Urinary bladder (tissue), 4 donors: ENCODE measurements around the gene SUPT5H. TPM values are rescaled to one million over a fixed set of nuclear protein-coding genes. Genes with fewer than 3 reads are reported as not detected.

Experiments used
- DNase-seq: peaks from one replicate; pipeline ENCODE4 v3.0.0-alpha.2; 2015; ENCODE audit errors: extremely low spot score
- H3K27ac ChIP-seq: one replicate; pipeline ENCODE4 v1.5.1; 2013; ENCODE audit warnings: low read depth, mild to moderate bottlenecking, moderate library complexity
- H3K36me3 ChIP-seq: one replicate; pipeline ENCODE4 v1.6.1; 2013; ENCODE audit warnings: mild to moderate bottlenecking, moderate library complexity; ENCODE audit not compliant: insufficient read depth
- H3K4me1 ChIP-seq: one replicate; pipeline ENCODE4 v1.6.1; 2013; ENCODE audit warnings: mild to moderate bottlenecking, moderate library complexity; ENCODE audit not compliant: insufficient read depth
- H3K4me3 ChIP-seq: one replicate; pipeline ENCODE4 v1.5.1; 2013; ENCODE audit warnings: low read depth, low read length
- WGBS: extraction: QIAGEN DNeasy Blood & Tissue Kit; methylation state at CpG from one replicate; pipeline ENCODE4 v1.1.7; 2013; 5-methylcytosine and 5-hydroxymethylcytosine counted together
- polyA plus RNA-seq: library from polyadenylated mRNA; stranded (reverse); fragments of 200-250 nt; gene quantifications from one replicate; pipeline ENCODE4 v1.2.3, GENCODE V29; 2013
- total RNA-seq: library from RNA; depleted of rRNA; stranded (reverse); fragments of >200 nt; gene quantifications from one replicate; pipeline ENCODE4 v1.2.3, GENCODE V29; 2014
- donor health status: healthy with polysubstance abuse.
- donor health status: healthy.

The SUPT5H gene
- total and polyA plus RNA-seq, 2 donors, result 24.8 to 85.8 TPM

DNA sequence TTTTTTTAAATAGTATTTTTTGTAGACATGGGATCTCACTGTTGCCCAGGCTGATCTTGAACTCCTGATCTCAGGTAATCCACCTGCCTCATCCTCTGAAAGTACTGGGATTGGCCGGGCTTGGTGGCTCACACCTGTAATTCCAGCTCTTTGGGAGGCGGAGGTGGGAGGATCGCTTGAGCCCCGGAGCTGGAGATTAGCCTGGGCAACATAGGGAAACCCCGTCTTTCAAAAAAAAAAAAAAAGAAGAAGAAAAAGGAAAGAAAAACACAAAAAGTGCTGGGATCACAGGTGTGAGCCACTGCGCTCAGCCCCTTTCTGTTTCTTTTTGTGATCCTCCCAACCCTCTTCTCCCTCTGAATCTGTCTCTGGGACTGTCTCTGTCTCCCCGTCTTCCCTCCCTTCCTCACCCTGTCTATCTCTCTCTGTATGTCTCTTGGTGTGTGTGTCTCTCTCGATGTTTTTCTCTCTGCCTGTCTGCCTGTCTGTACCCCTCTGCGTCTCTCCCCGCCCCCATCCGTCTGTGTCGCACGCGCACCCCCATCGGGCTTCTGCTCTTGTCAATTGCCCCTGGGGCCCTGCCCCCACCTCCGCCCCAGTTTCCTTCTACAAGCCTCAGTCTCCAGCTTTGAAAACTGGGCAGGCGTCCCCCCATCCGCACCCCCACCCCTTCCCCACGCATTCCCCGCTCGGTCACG lies 39.3 kb upstream of the SUPT5H start:
- DNase-seq, result no peak

GRCh38 chr19:39406656-39407409 lies 38.5 kb upstream of the SUPT5H start, which contains the start of gene ZFP36:
Gene ZFP36, plus strand, starts transcription at chr19:39406847. Its CDS starts 58 bp downstream, at chr19:39406905.
- no peaks in the 10 kb centered on the region for H3K4me1 ChIP-seq
- 1% methylated on average over 56 of the region's 56 CpGs for WGBS
- DNase-seq, result no peak

More for the DNA sequence above, 39.3 kb upstream of the SUPT5H start:
- no peaks in the 10 kb centered on the region for H3K4me1 ChIP-seq
- H3K27ac ChIP-seq, result peak overlapping the region; percentile 91
- peak overlapping the region; percentile 60 for H3K4me3 ChIP-seq
- peaks cover 11% of the 10 kb centered on the region for H3K36me3 ChIP-seq
- 15% methylated on average over 22 of the region's 22 CpGs for WGBS

DNA sequence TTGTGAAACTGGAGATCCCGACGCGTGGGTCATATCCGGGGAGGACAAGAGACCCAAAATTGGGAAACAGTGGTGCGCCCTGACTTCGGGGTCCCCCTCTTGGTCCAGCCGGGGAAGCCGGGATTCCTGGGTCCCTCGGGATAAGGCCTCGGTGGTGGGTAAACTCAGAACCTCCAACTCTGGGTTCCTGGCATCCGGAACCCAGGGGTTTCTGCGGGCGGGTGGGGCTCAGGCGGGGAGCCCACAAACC lies 38.0 kb upstream of the SUPT5H start:
- peak overlapping the region; percentile 100 for H3K27ac ChIP-seq
- DNase-seq, result no peak
- no peaks in the 10 kb centered on the region for H3K4me1 ChIP-seq
- peaks cover 11% of the 10 kb centered on the region for H3K36me3 ChIP-seq
- WGBS, result under 1% methylated on average over 14 of the region's 14 CpGs
- H3K4me3 ChIP-seq, result peak overlapping the region; percentile 60

More at GRCh38 chr19:39406656-39407409, 38.5 kb upstream of the SUPT5H start, which contains the start of gene ZFP36:
- Histone ChIP-seq H3K27ac (peak within 1 kb of the TSS; percentile 100), H3K4me3 (peak within 1 kb of the TSS; percentile 60), H3K36me3 (peaks cover 11% of the 10 kb centered on the region)

- 17% methylated on average over 40 of the region's 40 CpGs for WGBS
Observed at GRCh38 chr19:39407660-39408391, 37.6 kb upstream of the SUPT5H start.

DNA sequence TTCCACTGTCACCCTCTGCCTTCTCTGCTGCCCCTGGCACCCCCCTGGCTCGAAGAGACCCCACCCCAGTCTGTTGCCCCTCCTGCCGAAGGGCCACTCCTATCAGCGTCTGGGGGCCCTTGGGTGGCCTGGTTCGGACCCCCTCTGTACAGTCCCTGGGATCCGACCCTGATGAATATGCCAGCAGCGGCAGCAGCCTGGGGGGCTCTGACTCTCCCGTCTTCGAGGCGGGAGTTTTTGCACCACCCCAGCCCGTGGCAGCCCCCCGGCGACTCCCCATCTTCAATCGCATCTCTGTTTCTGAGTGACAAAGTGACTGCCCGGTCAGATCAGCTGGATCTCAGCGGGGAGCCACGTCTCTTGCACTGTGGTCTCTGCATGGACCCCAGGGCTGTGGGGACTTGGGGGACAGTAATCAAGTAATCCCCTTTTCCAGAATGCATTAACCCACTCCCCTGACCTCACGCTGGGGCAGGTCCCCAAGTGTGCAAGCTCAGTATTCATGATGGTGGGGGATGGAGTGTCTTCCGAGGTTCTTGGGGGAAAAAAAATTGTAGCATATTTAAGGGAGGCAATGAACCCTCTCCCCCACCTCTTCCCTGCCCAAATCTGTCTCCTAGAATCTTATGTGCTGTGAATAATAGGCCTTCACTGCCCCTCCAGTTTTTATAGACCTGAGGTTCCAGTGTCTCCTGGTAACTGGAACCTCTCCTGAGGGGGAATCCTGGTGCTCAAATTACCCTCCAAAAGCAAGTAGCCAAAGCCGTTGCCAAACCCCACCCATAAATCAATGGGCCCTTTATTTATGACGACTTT lies 36.8 kb upstream of the SUPT5H start:
- Histone ChIP-seq H3K4me1 (no peaks in the 10 kb centered on the region), H3K36me3 (peaks cover 11% of the 10 kb centered on the region), H3K4me3 (peak overlapping the region; percentile 60), H3K27ac (peak overlapping the region; percentile 100)
- 18% methylated on average over 20 of the region's 20 CpGs for WGBS
- DNase-seq, result no peak

More at GRCh38 chr19:39407660-39408391, 37.6 kb upstream of the SUPT5H start:
- peak overlapping the region; percentile 60 for H3K4me3 ChIP-seq
- H3K27ac ChIP-seq, result peak overlapping the region; percentile 100
- DNase-seq, result no peak
- H3K36me3 ChIP-seq, result peaks cover 11% of the 10 kb centered on the region
- no peaks in the 10 kb centered on the region for H3K4me1 ChIP-seq

DNA sequence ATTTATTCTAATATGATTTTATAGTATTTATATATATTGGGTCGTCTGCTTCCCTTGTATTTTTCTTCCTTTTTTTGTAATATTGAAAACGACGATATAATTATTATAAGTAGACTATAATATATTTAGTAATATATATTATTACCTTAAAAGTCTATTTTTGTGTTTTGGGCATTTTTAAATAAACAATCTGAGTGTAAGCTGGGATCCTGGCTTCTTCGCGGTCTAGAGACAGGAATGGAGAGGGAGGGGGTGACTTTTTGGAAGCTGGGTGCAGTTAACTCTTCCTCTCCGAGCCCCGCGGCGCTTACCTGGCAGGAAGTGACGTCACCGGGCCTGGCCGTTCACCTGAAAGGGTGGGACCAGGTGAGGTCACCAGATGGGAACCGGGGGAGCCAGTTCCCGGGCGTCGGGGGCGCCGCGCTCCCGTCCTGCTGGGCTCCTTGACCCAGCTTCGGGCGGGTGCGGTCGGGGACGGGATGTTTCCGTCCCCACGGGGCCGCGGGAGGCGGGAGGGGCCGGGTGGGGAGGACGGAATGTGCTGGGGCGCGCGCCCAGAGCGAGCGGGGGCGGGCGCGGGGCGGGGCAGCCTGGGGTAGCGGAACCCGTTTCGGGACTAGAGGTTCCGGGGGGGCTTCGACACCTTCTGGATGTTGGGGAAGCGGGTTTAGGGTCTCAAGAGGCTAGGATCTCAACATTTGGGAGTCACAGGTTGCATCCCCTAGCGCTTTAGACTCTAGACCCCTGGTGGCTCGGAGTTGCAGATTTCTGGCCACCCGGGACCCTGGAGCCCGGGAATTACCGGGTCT lies 36.0 kb upstream of the SUPT5H start:
- H3K4me3 ChIP-seq, result peak overlapping the region; percentile 60

DNA sequence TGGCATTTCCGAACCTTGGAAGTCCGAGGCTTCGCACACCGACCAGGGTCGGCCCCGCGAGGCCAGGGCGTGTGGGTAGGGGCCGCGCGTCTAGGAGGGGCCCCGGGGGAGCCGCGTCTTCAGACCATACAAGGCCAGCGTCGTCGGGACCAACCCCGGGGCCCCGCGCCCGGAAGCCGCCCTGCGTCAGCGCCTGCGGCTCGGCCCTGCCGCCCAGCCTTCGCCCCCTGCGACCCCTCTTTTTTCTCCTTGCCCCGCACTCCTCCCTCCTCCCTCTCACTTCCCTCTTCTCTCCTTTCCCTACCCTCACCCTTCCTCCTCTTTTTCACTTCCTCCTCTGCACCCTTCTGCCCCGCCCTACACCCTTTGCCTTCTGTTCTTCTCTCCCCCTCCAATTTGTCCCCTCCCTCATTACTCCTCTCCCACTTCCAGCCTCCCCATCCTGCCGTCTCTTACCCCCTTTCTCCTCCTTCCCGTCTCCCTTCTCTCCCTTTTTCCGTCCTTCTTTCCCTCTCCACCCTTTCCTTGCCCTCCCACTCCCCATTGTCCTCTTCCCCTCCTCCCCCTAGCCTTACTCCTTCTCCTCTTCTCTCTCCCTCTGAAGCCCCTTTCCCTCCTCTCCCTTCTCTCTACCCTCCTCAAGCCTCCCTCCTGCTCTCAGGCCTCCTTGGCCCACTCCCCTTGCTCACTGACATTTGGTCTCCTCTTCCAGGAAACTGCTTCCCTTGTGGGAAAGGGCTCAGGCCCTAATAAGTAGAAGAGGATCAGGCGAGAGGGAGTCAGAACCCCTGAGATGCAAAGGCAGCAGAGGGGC lies 35.2 kb upstream of the SUPT5H start:
- no peaks in the 10 kb centered on the region for H3K4me1 ChIP-seq
- WGBS, result 2% methylated on average over 35 of the region's 35 CpGs

More for the DNA sequence above, 36.0 kb upstream of the SUPT5H start:
- 2% methylated on average over 52 of the region's 52 CpGs for WGBS
- H3K36me3 ChIP-seq, result peaks cover 11% of the 10 kb centered on the region
- H3K27ac ChIP-seq, result peak overlapping the region; percentile 100
- no peaks in the 10 kb centered on the region for H3K4me1 ChIP-seq
- DNase-seq, result no peak

DNA sequence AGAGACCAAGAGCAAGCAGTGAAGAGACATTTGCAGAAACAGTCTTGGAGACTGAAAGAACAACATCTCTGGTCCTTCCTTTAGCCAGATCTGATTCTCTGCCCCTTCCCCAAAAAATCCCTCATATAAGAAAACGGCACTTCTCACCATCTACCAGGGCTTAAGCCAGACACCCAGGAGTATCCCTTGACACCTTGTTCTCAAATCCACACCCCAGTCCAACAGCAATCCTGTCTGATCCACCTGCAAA lies 34.6 kb upstream of the SUPT5H start:
- no peak for DNase-seq

More for the DNA sequence above, 35.2 kb upstream of the SUPT5H start:
- DNase-seq, result no peak
- peak overlapping the region; percentile 52 for H3K4me3 ChIP-seq
- H3K36me3 ChIP-seq, result peaks cover 11% of the 10 kb centered on the region
- H3K27ac ChIP-seq, result peak overlapping the region; percentile 100

GRCh38 chr19:39411081-39411831 lies 34.1 kb upstream of the SUPT5H start:
- Histone ChIP-seq H3K27ac (peak overlapping the region; percentile 100), H3K4me3 (no peak overlapping the region), H3K36me3 (peaks cover 11% of the 10 kb centered on the region), H3K4me1 (no peaks in the 10 kb centered on the region)
- DNase-seq, result no peak
- 12% methylated on average over 9 of the region's 9 CpGs for WGBS

More for the DNA sequence above, 34.6 kb upstream of the SUPT5H start:
- 41% methylated on average over 1 of the region's 1 CpG for WGBS
- no peaks in the 10 kb centered on the region for H3K4me1 ChIP-seq
- H3K36me3 ChIP-seq, result peaks cover 11% of the 10 kb centered on the region
- no peak overlapping the region for H3K4me3 ChIP-seq
- H3K27ac ChIP-seq, result peak overlapping the region; percentile 100

- H3K27ac ChIP-seq, result no peak overlapping the region
- peaks cover 11% of the 10 kb centered on the region for H3K36me3 ChIP-seq
- no peaks in the 10 kb centered on the region for H3K4me1 ChIP-seq
- H3K4me3 ChIP-seq, result no peak overlapping the region
- 0% methylated on average over 7 of the region's 7 CpGs for WGBS
- DNase-seq, result peak; percentile 87
Observed at GRCh38 chr19:39411832-39412099, 33.6 kb upstream of the SUPT5H start.

- Histone ChIP-seq H3K4me1 (no peaks in the 10 kb centered on the region), H3K36me3 (peaks cover 11% of the 10 kb centered on the region), H3K4me3 (peak within 1 kb of the TSS; percentile 60), H3K27ac (peak within 1 kb of the TSS; percentile 100)
- under 1% methylated on average over 60 of the region's 60 CpGs for WGBS
- DNase-seq, result peak; percentile 99
Observed at GRCh38 chr19:39412100-39412866, 33.1 kb upstream of the SUPT5H start, which contains the start of gene PLEKHG2. Gene PLEKHG2, plus strand, starts transcription at chr19:39412669. Its CDS starts 1,418 bp downstream, at chr19:39414087.
